Calu3 (cell line): ENCODE results near the gene NMNAT2. TPM values are rescaled to one million over a fixed set of nuclear protein-coding genes. Genes with fewer than 3 reads are reported as not detected.

Experiments used
- BruUV-seq: library from RNA; stranded (reverse); fragments of 400-500 nt; replicated peaks from 2 replicates; lab custom pipeline; 2021; lab: Mats Ljungman, UMichigan
- CTCF ChIA-PET: fragments of 300-600 bp; sonication (Branson Sonifier 250); formaldehyde crosslinking; loops from one replicate; lab custom pipeline; 2022; ENCODE audit warnings: antibody characterized with exemption; lab: Charles Lee
- DNase-seq: peaks from one replicate; pipeline ENCODE4 v3.0.0; 2022
- H3K27ac Mint-ChIP-seq: one replicate; pipeline ENCODE4 v1.8.0; 2022; ENCODE audit warnings: mixed read lengths; ENCODE audit not compliant: unreplicated experiment
- H3K27me3 Mint-ChIP-seq: one replicate; pipeline ENCODE4 v1.8.0; 2022; ENCODE audit warnings: mixed read lengths; ENCODE audit not compliant: unreplicated experiment
- H3K36me3 Mint-ChIP-seq: one replicate; pipeline ENCODE4 v1.8.0; 2022; ENCODE audit warnings: mild to moderate bottlenecking, moderate library complexity, mixed read lengths; ENCODE audit not compliant: insufficient read depth, unreplicated experiment
- H3K4me1 Mint-ChIP-seq: one replicate; pipeline ENCODE4 v1.8.0; 2022; ENCODE audit warnings: mild to moderate bottlenecking, low read depth, mixed read lengths; ENCODE audit not compliant: unreplicated experiment
- H3K4me3 Mint-ChIP-seq: one replicate; pipeline ENCODE4 v1.8.0; 2022; ENCODE audit warnings: mild to moderate bottlenecking, low read depth, moderate library complexity, mixed read lengths; ENCODE audit not compliant: unreplicated experiment
- H3K9me3 Mint-ChIP-seq: one replicate; pipeline ENCODE4 v1.8.0; 2022; ENCODE audit warnings: low read depth, mixed read lengths; ENCODE audit not compliant: unreplicated experiment
- intact Hi-C: fragments of 100-400 bp; cut with micrococcal nuclease; formaldehyde crosslinking; loops from one replicate; pipeline ENCODE4 v1.10.0; 2022; ENCODE audit not compliant: unreplicated experiment
- total RNA-seq: library from RNA; stranded (reverse); gene quantifications from 2 replicates; pipeline ENCODE4 v1.2.3, GENCODE V29; 2022
- TF ChIP-seq, protein P1 (sequence below): fragments of 200-600 bp; IDR thresholded peaks from one replicate; pipeline ENCODE4 v1.8.0; 2022; ENCODE audit warnings: antibody characterized with exemption; ENCODE audit not compliant: unreplicated experiment

NMNAT2 gene
- total RNA-seq, 1 experiment from 2014 or later: 0.26 TPM

DNA sequence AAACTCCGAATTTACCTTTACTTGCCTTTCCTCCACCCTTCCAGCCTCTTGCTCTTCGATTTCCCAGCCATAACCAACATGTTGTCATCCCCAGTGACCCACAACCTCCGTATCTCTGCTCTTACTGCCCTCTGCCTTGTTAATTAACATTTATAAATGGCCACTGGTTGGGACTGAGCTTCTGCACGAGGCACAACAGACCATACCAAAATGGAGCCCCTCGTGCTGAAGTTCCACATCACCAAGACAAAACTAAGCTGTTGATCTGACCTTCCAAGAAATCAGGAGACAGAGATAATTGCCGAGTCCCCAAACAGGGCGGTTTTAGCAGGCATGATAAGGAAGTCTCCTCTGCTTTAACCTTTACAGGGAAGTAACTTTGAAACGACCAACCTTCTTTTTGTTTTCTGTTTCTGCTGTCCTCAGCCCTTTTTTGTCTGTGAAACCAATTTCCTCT lies 71.9 kb downstream of the NMNAT2 start:
- H3K27me3 Mint-ChIP-seq: peaks cover 46% of the 10 kb centered on the region
- H3K4me1 Mint-ChIP-seq: no peaks in the 10 kb centered on the region
- H3K9me3 Mint-ChIP-seq: no peaks in the 10 kb centered on the region
- CTCF ChIA-PET: no interaction called here
- intact Hi-C loops: no loop called here
- TF ChIP-seq, protein P1, sequence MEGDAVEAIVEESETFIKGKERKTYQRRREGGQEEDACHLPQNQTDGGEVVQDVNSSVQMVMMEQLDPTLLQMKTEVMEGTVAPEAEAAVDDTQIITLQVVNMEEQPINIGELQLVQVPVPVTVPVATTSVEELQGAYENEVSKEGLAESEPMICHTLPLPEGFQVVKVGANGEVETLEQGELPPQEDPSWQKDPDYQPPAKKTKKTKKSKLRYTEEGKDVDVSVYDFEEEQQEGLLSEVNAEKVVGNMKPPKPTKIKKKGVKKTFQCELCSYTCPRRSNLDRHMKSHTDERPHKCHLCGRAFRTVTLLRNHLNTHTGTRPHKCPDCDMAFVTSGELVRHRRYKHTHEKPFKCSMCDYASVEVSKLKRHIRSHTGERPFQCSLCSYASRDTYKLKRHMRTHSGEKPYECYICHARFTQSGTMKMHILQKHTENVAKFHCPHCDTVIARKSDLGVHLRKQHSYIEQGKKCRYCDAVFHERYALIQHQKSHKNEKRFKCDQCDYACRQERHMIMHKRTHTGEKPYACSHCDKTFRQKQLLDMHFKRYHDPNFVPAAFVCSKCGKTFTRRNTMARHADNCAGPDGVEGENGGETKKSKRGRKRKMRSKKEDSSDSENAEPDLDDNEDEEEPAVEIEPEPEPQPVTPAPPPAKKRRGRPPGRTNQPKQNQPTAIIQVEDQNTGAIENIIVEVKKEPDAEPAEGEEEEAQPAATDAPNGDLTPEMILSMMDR: no peak
- no peak overlapping the region for H3K27ac Mint-ChIP-seq
- H3K4me3 Mint-ChIP-seq: no peak overlapping the region
- H3K36me3 Mint-ChIP-seq: no peaks in the 10 kb centered on the region
- no peak for DNase-seq
- no TSS peak for BruUV-seq

DNA sequence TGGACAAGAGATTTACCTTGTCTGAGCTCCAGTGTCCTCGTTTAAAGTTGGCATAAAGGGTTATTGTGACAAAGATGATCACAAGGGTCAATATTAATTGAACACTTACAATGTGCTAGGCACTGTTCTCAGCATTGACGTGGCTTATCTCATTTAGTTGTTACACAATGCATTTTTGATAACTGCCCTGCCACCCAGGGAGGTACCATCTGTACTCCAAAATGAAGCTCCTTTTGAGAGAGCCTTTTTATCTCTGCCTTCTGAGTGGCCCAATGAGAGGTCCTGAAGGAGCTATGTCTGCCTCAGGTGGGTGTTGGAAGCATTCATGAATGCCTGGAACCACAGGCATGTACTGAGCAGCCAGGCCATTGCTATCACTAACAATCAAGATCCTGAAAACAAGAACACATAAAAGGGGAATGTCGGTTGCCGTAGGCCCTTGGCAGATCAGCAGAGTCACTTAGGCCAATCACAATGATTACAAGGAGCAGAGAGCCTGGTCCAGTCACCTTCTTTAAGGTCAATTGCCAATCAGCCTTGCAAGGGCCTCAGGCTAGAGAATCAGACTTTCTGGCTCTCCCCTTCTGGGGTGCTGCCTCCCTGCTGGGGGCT lies 78.5 kb downstream of the NMNAT2 start:
- no peak overlapping the region for H3K4me3 Mint-ChIP-seq
- intact Hi-C loops: no loop called here
- no TSS peak for BruUV-seq
- CTCF ChIA-PET: interaction anchor here (0.6 kb wide), 1 partner anchor 124 kb away, joined by 5 read pairs; no protein-coding TSS in a partner anchor
- peaks cover 14% of the 10 kb centered on the region for H3K4me1 Mint-ChIP-seq
- no peaks in the 10 kb centered on the region for H3K36me3 Mint-ChIP-seq
- DNase-seq: no peak
- H3K27ac Mint-ChIP-seq: no peak overlapping the region
- TF ChIP-seq, protein P1: no peak
- H3K27me3 Mint-ChIP-seq: no peaks in the 10 kb centered on the region
- no peaks in the 10 kb centered on the region for H3K9me3 Mint-ChIP-seq

DNA sequence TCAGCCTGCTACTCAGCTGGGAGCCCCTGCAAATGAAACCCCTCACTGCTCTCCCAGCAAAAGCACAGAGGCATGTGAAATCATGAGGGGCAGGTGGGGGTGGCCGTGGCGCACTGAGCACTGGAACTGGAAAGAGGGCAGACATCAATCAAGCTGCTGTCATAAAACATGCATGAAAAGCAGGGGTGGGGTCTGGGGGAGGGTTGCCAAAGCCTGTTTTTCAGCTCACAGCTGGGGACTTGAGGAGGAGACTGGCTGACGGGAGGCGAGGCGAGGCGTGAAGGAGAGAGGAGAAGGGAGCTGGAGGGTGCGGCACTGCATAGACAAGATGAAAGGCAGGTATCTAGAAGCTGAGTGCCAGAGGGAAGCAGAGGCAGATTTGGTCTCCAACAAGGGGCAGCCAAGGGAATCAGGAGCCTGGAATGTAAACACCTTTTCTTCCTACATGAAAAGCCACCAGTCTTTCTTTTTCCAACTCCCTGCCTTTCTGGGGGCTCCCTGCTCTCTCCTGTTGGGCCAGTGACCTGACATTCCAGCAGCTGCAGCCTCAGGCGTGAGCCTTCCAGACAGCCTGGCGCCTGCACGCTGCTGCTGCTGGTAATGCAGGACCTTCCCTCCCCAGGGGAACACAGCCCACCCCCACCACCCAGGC lies 87.0 kb downstream of the NMNAT2 start:
- no peak overlapping the region for H3K27ac Mint-ChIP-seq
- TF ChIP-seq, protein P1: no peak
- no peaks in the 10 kb centered on the region for H3K9me3 Mint-ChIP-seq
- H3K36me3 Mint-ChIP-seq: no peaks in the 10 kb centered on the region
- peak; percentile 17 for DNase-seq
- no peak overlapping the region for H3K4me3 Mint-ChIP-seq
- no TSS peak for BruUV-seq
- intact Hi-C loops: no loop called here
- peaks cover 40% of the 10 kb centered on the region for H3K27me3 Mint-ChIP-seq
- CTCF ChIA-PET: interaction anchor here (0.5 kb wide), 1 partner anchor 24 kb away, joined by 4 read pairs; no protein-coding TSS in a partner anchor
- peaks cover 8% of the 10 kb centered on the region for H3K4me1 Mint-ChIP-seq

DNA sequence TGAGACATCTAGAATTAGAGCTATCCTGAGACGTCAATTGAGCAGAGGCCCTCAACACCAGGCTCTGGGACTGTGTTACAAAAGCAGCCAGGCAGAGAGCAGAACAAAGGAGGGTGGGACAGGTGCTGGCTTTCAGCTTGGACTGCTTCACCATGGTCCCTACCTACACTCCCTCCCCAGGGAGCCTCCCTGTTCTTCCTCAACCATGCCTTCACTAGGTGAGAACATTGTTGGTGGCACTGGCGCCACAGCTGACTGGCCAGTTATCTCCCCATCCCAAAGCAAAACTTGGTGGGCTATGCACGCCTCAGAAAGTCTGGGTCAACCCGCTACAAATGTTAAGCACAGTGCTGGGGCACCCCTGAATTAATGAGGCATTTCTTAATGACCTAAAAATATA lies 87.8 kb downstream of the NMNAT2 start:
- Mint-ChIP-seq H3K4me3 (no peak overlapping the region), H3K4me1 (peaks cover 8% of the 10 kb centered on the region), H3K36me3 (no peaks in the 10 kb centered on the region), H3K27me3 (peaks cover 45% of the 10 kb centered on the region), H3K9me3 (no peaks in the 10 kb centered on the region), H3K27ac (no peak overlapping the region)
- TF ChIP-seq, protein P1: no peak
- no TSS peak for BruUV-seq
- DNase-seq: no peak
- intact Hi-C loops: no loop called here
- CTCF ChIA-PET: no interaction called here
